NB4 (cell line): ENCODE data around the gene SLC6A19.

ENCODE experiments used
- MAX ChIP-seq: IDR thresholded peaks from 2 replicates; pipeline ENCODE4 v1.6.1; 2011; ENCODE audit warnings: low read depth, low read length
- TF ChIP-seq, protein P1 (sequence below): IDR thresholded peaks from one replicate; pipeline ENCODE4 v1.5.1; 2012; ENCODE audit warnings: low read depth, low read length

DNA sequence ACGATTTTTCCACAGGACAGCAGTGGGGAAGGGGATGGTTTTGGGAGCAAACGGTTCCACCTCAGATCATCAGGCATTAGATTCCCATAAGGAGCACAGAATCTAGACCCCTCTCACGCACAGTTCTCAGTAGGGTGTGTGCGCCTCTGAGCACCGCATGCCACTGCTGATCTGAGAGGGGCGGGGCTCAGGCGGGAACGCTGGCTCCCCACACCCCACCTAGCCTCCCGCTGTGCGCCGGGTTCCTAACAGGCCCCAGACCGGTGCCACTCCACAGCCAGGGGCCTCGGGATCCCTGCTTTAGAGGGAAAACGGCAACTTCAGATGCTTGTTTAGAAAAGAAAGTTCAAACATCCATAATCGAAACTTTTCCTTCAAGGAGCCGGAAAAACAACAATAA, 73.1 kb downstream of the SLC6A19 start:
- TF ChIP-seq, protein P1, sequence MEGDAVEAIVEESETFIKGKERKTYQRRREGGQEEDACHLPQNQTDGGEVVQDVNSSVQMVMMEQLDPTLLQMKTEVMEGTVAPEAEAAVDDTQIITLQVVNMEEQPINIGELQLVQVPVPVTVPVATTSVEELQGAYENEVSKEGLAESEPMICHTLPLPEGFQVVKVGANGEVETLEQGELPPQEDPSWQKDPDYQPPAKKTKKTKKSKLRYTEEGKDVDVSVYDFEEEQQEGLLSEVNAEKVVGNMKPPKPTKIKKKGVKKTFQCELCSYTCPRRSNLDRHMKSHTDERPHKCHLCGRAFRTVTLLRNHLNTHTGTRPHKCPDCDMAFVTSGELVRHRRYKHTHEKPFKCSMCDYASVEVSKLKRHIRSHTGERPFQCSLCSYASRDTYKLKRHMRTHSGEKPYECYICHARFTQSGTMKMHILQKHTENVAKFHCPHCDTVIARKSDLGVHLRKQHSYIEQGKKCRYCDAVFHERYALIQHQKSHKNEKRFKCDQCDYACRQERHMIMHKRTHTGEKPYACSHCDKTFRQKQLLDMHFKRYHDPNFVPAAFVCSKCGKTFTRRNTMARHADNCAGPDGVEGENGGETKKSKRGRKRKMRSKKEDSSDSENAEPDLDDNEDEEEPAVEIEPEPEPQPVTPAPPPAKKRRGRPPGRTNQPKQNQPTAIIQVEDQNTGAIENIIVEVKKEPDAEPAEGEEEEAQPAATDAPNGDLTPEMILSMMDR = no peak
- no peak for TF ChIP-seq MAX
